Measurements from ENCODE around the gene CLSTN3.
A peak's percentile ranks its signal among the peaks of the same experiment; 100 is the strongest.

GRCh38 chr12:7129872-7130691 lies at the start of gene CLSTN3:
- TF ChIP-seq POLR2A (IDR thresholded peaks at IDR 0.05; ENCODE audit: low read depth, low read length) (no peak), CTCF (IDR thresholded peaks at IDR 0.05; ENCODE audit: extremely low read depth in 1 of 2, insufficient read depth in 1 of 2, low read depth in 1 of 2, low read length in 2 of 2) (no peak), POLR2AphosphoS5 (IDR thresholded peaks at IDR 0.05; ENCODE audit: insufficient read depth, low read depth, low read length) (no peak), MYC (IDR thresholded peaks at IDR 0.05; ENCODE audit: low read depth, low read length) (no peak), EZH2 (IDR thresholded peaks at IDR 0.05; ENCODE audit: borderline replicate concordance, low read depth, low read length, severe bottlenecking) (peak; percentile 26), GATA2 (IDR thresholded peaks at IDR 0.05; ENCODE audit: insufficient read depth, insufficient read length, low read depth, low read length) (no peak), MAX (IDR thresholded peaks at IDR 0.05; ENCODE audit: insufficient read depth, insufficient read length) (no peak), FOS (IDR thresholded peaks at IDR 0.05; ENCODE audit: borderline replicate concordance, insufficient read depth, low read length) (no peak)

Data from endothelial cell of umbilical vein (primary cell).